Vagina (tissue), 2 donors: ENCODE measurements around the gene PIGK. TPM values are rescaled to one million over a fixed set of nuclear protein-coding genes. Genes with fewer than 3 reads are reported as not detected.
"Not testable (repeated sequence)": the region's sequence is repeated elsewhere in the genome, so short reads cannot be mapped to it uniquely, and the experiment has no call there.

Experiments
- DNase-seq, 2 donors: peaks; one replicate each; pipeline ENCODE4 v3.0.0-alpha.2; 2017; ENCODE audit errors: extremely low spot score in 2 of 2
- H3K27ac ChIP-seq: fragments of 200-600 bp; sonication (generic); one replicate; pipeline ENCODE4 v1.5.1; 2019
- H3K27me3 ChIP-seq: fragments of 200-600 bp; sonication (generic); one replicate; pipeline ENCODE4 v1.5.1; 2019
- H3K36me3 ChIP-seq, 2 donors: fragments of 200-600 bp; sonication (generic); one replicate each; pipeline ENCODE4 v1.5.1; 2017 to 2019
- H3K4me1 ChIP-seq: fragments of 200-600 bp; sonication (generic); one replicate; pipeline ENCODE4 v1.5.1; 2019
- H3K4me3 ChIP-seq, 2 donors: fragments of 200-600 bp; sonication (generic); 1 replicate in 1 of 2; 2 replicates in 1 of 2; pipeline ENCODE4 v1.5.1; 2016 to 2019
- H3K9me3 ChIP-seq: fragments of 200-600 bp; sonication (generic); one replicate; pipeline ENCODE4 v1.5.1; 2019
- CTCF ChIP-seq, 3 experiments: fragments of 450-650 bp in 2 of 3; fragments of 200-600 bp in 1 of 3; sonication (generic) in 1 of 3; IDR thresholded peaks; one replicate each; pipeline ENCODE4 v1.5.1; 2017 to 2019; ENCODE audit warnings: antibody characterized with exemption in 3 of 3, mild to moderate bottlenecking in 2 of 3, moderate library complexity in 2 of 3
- POLR2A ChIP-seq, 2 donors: fragments of 450-650 bp; IDR thresholded peaks; one replicate each; pipeline ENCODE4 v1.6.1; 2017; ENCODE audit warnings: antibody characterized with exemption in 2 of 2, mild to moderate bottlenecking in 2 of 2, moderate library complexity in 2 of 2
- POLR2AphosphoS5 ChIP-seq, 2 donors: sonication (generic); formaldehyde crosslinking; IDR thresholded peaks; one replicate each; pipeline ENCODE4 v1.9.0; 2017; ENCODE audit warnings: antibody characterized with exemption in 2 of 2, mild to moderate bottlenecking in 2 of 2, low read depth in 1 of 2; ENCODE audit not compliant: insufficient read depth in 1 of 2
- intact Hi-C: fragments of 100-400 bp; cut with DNase I; formaldehyde crosslinking; loops from one replicate; pipeline ENCODE4 v1.15.1; 2023
- total RNA-seq: library from RNA; depleted of rRNA; stranded (reverse); fragments of >200 nt; gene quantifications from one replicate; pipeline ENCODE4 v1.2.3, GENCODE V29; 2016

PIGK gene
- total RNA-seq, 1 donor from 2014 or later = 12.8 TPM

GRCh38 chr1:77175230-77175844 is 43.9 kb downstream of the PIGK start:
- intact Hi-C loops = no loop called here
- H3K9me3 ChIP-seq = no peaks in the 10 kb centered on the region
- no peak overlapping the region for H3K4me3 ChIP-seq
- H3K27ac ChIP-seq = no peak overlapping the region
- DNase-seq = no peak
- H3K27me3 ChIP-seq = no peaks in the 10 kb centered on the region
- no peaks in the 10 kb centered on the region for H3K4me1 ChIP-seq
- TF ChIP-seq POLR2A (IDR thresholded peaks at IDR 0.05) (no peak), CTCF (IDR thresholded peaks at IDR 0.05) (no peak), POLR2AphosphoS5 (IDR thresholded peaks at IDR 0.05; ENCODE audit: insufficient read depth in 1 of 2, low read depth in 1 of 2) (no peak)
- no peaks in the 10 kb centered on the region for H3K36me3 ChIP-seq

GRCh38 chr1:77170687-77171086 is 48.5 kb downstream of the PIGK start:
- H3K36me3 ChIP-seq = no peaks in the 10 kb centered on the region
- no peak overlapping the region for H3K27ac ChIP-seq
- H3K4me3 ChIP-seq = no peak overlapping the region
- no peaks in the 10 kb centered on the region for H3K27me3 ChIP-seq
- H3K9me3 ChIP-seq = no peaks in the 10 kb centered on the region
- no peak for DNase-seq
- intact Hi-C loops = no loop called here
- H3K4me1 ChIP-seq = no peaks in the 10 kb centered on the region
- TF ChIP-seq POLR2AphosphoS5 (IDR thresholded peaks at IDR 0.05; ENCODE audit: insufficient read depth in 1 of 2, low read depth in 1 of 2) (no peak), POLR2A (IDR thresholded peaks at IDR 0.05) (no peak), CTCF (IDR thresholded peaks at IDR 0.05) (no peak)

GRCh38 chr1:77168358-77168757 is 50.9 kb downstream of the PIGK start:
- no peak for TF ChIP-seq POLR2A (IDR thresholded peaks at IDR 0.05)
- TF ChIP-seq CTCF (IDR thresholded peaks at IDR 0.05) = no peak
- no peak for TF ChIP-seq POLR2AphosphoS5 (IDR thresholded peaks at IDR 0.05; ENCODE audit: insufficient read depth in 1 of 2, low read depth in 1 of 2)
- no peak overlapping the region for H3K4me3 ChIP-seq
- H3K36me3 ChIP-seq = peaks cover 0 to 3% of the 10 kb centered on the region in 2 donors
- H3K27ac ChIP-seq = no peak overlapping the region
- no peak for DNase-seq
- H3K9me3 ChIP-seq = no peaks in the 10 kb centered on the region
- no peaks in the 10 kb centered on the region for H3K27me3 ChIP-seq
- intact Hi-C loops = no loop called here
- no peaks in the 10 kb centered on the region for H3K4me1 ChIP-seq

GRCh38 chr1:77164434-77164944 is 54.7 kb downstream of the PIGK start:
- Histone ChIP-seq H3K36me3 (peaks cover 0 to 11% of the 10 kb centered on the region in 2 donors), H3K27me3 (no peaks in the 10 kb centered on the region), H3K27ac (no peak overlapping the region), H3K4me1 (no peaks in the 10 kb centered on the region), H3K9me3 (no peaks in the 10 kb centered on the region), H3K4me3 (no peak overlapping the region)
- TF ChIP-seq CTCF (IDR thresholded peaks at IDR 0.05) (no peak), POLR2A (IDR thresholded peaks at IDR 0.05) (no peak), POLR2AphosphoS5 (IDR thresholded peaks at IDR 0.05; ENCODE audit: insufficient read depth in 1 of 2, low read depth in 1 of 2) (no peak)
- intact Hi-C loops = no loop called here
- DNase-seq = no peak

GRCh38 chr1:77159706-77160105 is 59.5 kb downstream of the PIGK start:
- not testable (repeated sequence) for H3K4me1 ChIP-seq, H3K27me3 ChIP-seq, H3K4me3 ChIP-seq, H3K27ac ChIP-seq, DNase-seq, H3K9me3 ChIP-seq
- H3K36me3 ChIP-seq = peaks cover 0 to 18% of the 10 kb centered on the region in 2 donors
- intact Hi-C loops = loop anchor here (10.0 kb wide), 1 partner anchor 375 kb away; no protein-coding TSS in a partner anchor
